AG04450 (cell line): Measurements from ENCODE around the gene NAA50. TPM values are rescaled to one million over a fixed set of nuclear protein-coding genes. Genes with fewer than 3 reads are reported as not detected.

Source experiments
- CTCF ChIA-PET: fragments of 300-600, 350-600 bp; formaldehyde crosslinking; extraction: SDS; loops from one replicate; lab custom pipeline; 2022; ENCODE audit warnings: antibody characterized with exemption, inconsistent platforms; lab: Charles Lee
- POLR2A ChIA-PET: fragments of 350-600 bp; formaldehyde crosslinking; extraction: SDS; loops from one replicate; lab custom pipeline; 2021; ENCODE audit warnings: antibody characterized with exemption, inconsistent platforms; lab: Yijun Ruan, JAX
- DNase-seq: peaks from one replicate; pipeline ENCODE4 v3.0.0-alpha.2; 2011; ENCODE audit warnings: low read depth, low spot score
- H3K27ac ChIP-seq: one replicate; pipeline ENCODE4 v1.5.1; 2012; ENCODE audit warnings: low read depth, low read length, control low read depth
- H3K27me3 ChIP-seq: one replicate; pipeline ENCODE4 v1.6.0; 2012; ENCODE audit warnings: low read length; ENCODE audit not compliant: control insufficient read depth, insufficient read depth
- H3K4me3 ChIP-seq: 2 replicates; pipeline ENCODE4 v1.5.1; 2011; ENCODE audit warnings: mild to moderate bottlenecking, low read depth, low read length, control low read depth
- H3K9me3 ChIP-seq: 2 replicates; pipeline ENCODE4 v1.5.1; 2012; ENCODE audit warnings: low read length; ENCODE audit not compliant: control insufficient read depth, insufficient read depth
- polyA plus RNA-seq: library from polyadenylated mRNA; depleted of rRNA; stranded (reverse); fragments of >200 nt; gene quantifications from 2 replicates; pipeline ENCODE4 v1.2.3, GENCODE V29; 2011
- TF ChIP-seq, protein P1 (sequence below): IDR thresholded peaks from 2 replicates; pipeline ENCODE4 v1.5.1; 2011; ENCODE audit warnings: low read depth, low read length, control low read depth, inconsistent platforms

Gene NAA50
- polyA plus RNA-seq, 1 experiment, result 129 TPM

DNA sequence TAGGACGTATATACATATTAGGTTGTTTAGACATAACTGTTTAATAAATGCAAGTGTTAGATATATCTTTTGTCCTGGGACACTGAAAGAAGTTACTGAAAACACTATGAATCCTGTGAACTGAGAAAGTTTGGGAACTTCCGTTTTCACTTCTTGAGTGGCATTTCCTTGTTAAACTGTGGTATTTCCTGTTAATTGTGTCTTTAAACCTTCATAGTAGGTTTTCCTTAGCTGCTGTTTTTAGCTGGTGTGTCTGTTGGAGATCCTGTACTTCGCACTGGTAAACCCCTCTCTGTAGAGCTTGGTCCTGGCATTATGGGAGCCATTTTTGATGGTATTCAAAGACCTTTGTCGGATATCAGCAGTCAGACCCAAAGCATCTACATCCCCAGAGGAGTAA is 37.9 kb upstream of the NAA50 start:
- H3K27ac ChIP-seq, result peak overlapping the region; percentile 76
- TF ChIP-seq, protein P1, sequence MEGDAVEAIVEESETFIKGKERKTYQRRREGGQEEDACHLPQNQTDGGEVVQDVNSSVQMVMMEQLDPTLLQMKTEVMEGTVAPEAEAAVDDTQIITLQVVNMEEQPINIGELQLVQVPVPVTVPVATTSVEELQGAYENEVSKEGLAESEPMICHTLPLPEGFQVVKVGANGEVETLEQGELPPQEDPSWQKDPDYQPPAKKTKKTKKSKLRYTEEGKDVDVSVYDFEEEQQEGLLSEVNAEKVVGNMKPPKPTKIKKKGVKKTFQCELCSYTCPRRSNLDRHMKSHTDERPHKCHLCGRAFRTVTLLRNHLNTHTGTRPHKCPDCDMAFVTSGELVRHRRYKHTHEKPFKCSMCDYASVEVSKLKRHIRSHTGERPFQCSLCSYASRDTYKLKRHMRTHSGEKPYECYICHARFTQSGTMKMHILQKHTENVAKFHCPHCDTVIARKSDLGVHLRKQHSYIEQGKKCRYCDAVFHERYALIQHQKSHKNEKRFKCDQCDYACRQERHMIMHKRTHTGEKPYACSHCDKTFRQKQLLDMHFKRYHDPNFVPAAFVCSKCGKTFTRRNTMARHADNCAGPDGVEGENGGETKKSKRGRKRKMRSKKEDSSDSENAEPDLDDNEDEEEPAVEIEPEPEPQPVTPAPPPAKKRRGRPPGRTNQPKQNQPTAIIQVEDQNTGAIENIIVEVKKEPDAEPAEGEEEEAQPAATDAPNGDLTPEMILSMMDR, result no peak
- CTCF ChIA-PET, result interaction anchor here (0.9 kb wide), 1 partner anchor 39 kb away, joined by 3 read pairs; no protein-coding TSS in a partner anchor
- no peaks in the 10 kb centered on the region for H3K27me3 ChIP-seq
- POLR2A ChIA-PET, result interaction anchor here (1.2 to 1.8 kb wide), 3 partner anchors 11 to 285 kb away, joined by 4 to 13 read pairs (median 10); no protein-coding TSS in a partner anchor
- no peak overlapping the region for H3K4me3 ChIP-seq
- DNase-seq, result no peak
- H3K9me3 ChIP-seq, result no peaks in the 10 kb centered on the region

DNA sequence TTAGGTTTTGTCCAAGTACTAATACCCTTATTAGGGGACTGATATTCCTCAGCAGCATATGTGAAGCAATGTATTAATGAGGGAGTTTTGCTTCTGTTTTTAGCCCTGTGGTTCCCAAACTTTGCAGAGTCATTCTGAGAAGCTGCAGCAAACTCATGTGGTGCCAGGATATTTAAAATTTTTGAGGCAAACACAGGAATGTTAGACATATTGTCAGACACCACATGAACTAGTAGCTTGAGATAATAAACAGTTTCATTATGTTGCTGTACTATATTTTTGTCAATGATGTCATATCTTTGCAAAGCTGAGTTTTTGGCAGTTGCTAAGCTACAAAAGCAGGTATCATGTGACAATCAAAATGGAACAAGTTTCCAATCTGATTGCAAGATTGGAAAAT is 37.4 kb upstream of the NAA50 start:
- Histone ChIP-seq H3K27ac (no peak overlapping the region), H3K9me3 (no peaks in the 10 kb centered on the region), H3K27me3 (no peaks in the 10 kb centered on the region), H3K4me3 (no peak overlapping the region)
- CTCF ChIA-PET, result interaction anchor here (0.9 kb wide), 1 partner anchor 39 kb away, joined by 3 read pairs; no protein-coding TSS in a partner anchor
- TF ChIP-seq, protein P1, result no peak
- DNase-seq, result peak; percentile 91
- POLR2A ChIA-PET, result interaction anchor here (1.2 to 1.8 kb wide), 3 partner anchors 10 to 285 kb away, joined by 4 to 13 read pairs (median 10); no protein-coding TSS in a partner anchor

DNA sequence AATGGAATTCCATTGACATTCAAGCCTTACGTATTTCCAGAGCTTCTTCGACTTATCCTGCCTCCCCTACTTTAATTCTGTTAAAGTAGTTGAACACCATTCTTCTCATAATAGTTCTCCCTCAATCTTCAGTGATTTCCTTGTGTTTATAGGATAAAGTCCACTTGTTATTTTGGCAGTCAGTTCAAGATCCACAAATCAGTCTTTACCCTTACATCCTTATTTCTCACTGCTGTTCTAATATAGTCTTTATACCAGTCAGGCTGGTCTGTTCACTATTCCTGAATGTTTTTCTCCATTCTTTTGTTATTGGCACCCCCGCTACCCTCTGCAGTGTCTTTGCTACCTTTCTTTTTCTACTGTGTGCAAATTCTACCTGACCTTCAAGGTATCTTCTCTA is 30.5 kb upstream of the NAA50 start:
- TF ChIP-seq, protein P1, result no peak
- H3K9me3 ChIP-seq, result no peaks in the 10 kb centered on the region
- DNase-seq, result no peak
- no peak overlapping the region for H3K27ac ChIP-seq
- H3K27me3 ChIP-seq, result no peaks in the 10 kb centered on the region
- no peak overlapping the region for H3K4me3 ChIP-seq
- CTCF ChIA-PET, result interaction anchor here (1.0 to 1.6 kb wide), 2 partner anchors 32 to 62 kb away, joined by 3 to 9 read pairs; partner anchors contain the start of gene GRAMD1C
- POLR2A ChIA-PET, result no interaction called here

DNA sequence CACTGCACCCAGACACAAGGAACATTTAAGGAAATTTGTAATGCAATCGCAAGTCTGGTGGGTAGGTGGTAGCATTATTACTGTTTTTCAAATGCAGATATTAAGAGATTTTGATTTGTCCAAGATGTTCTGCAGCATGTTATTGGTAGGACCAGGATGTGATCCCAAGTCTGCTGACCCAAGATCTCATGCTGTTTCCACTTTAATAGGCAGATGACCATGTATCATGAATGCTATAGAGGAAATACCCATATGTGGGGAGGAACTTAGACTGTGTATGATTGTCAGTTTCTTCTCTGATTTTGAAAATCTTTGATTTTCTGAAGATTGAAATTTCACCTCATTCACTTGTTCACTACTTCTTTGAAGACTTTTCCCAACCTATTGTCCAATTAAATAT is 29.5 kb upstream of the NAA50 start:
- TF ChIP-seq, protein P1, result no peak
- no peaks in the 10 kb centered on the region for H3K27me3 ChIP-seq
- no peaks in the 10 kb centered on the region for H3K9me3 ChIP-seq
- ChIA-PET POLR2A (no interaction called here), CTCF (interaction anchor here (1.6 kb wide), 1 partner anchor 30 kb away, joined by 9 read pairs; no protein-coding TSS in a partner anchor)
- no peak for DNase-seq
- H3K4me3 ChIP-seq, result no peak overlapping the region
- no peak overlapping the region for H3K27ac ChIP-seq

DNA sequence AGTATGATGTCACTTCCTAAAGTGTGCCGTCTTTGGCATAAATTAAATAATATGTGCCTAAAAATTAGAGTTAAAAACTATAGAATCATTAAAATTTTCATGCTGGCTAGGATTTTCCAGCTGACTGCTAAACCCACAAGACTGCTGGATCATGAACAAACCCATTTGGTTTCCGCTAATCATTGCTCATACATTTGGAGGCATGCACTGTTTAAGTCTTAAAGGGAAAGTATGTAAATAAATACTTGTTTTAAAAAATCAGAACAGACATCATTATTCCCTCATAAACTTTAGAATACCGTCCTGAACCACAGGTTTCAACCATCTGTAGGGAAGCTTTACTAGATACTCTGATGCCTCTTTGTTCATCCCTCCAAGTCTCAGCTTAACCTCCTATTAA is 27.3 kb upstream of the NAA50 start:
- CTCF ChIA-PET, result interaction anchor here (0.6 to 1.1 kb wide), 3 partner anchors 28 to 139 kb away, joined by 3 to 7 read pairs (median 4); partner anchors contain the start of gene NAA50
- Histone ChIP-seq H3K27me3 (no peaks in the 10 kb centered on the region), H3K27ac (no peak overlapping the region), H3K9me3 (no peaks in the 10 kb centered on the region), H3K4me3 (no peak overlapping the region)
- DNase-seq, result peak; percentile 74
- POLR2A ChIA-PET, result interaction anchor here (1.0 to 2.7 kb wide), 5 partner anchors 10 to 754 kb away, joined by 3 to 13 read pairs (median 4); partner anchors contain the start of genes ATP6V1A and NAA50
- TF ChIP-seq, protein P1, result no peak
